ENCODE data around the gene EDRF1.

EDRF1 gene

GRCh38 chr10:125692196-125692595 lies 27.3 kb upstream of the EDRF1 start:
- H3K27ac ChIP-seq (ENCODE audit: low read depth, low read length, poor library complexity, severe bottlenecking), result no peak overlapping the region
- no peak overlapping the region for H2AFZ ChIP-seq (ENCODE audit: low read length)
- H3K9ac ChIP-seq (ENCODE audit: low read length), result no peak overlapping the region
- peaks cover 4% of the 10 kb centered on the region; the same call in 1 of the 2 replicates for H3K27me3 ChIP-seq (ENCODE audit: insufficient read depth, low read length)
- H3K4me2 ChIP-seq (ENCODE audit: low read length), result no peak overlapping the region
- H4K20me1 ChIP-seq (ENCODE audit: insufficient read depth, low read length), result no peaks in the 10 kb centered on the region
- H3K9me2 ChIP-seq (ENCODE audit: low read depth, low read length), result no peaks in the 10 kb centered on the region
- no peaks in the 10 kb centered on the region for H3K36me3 ChIP-seq (ENCODE audit: insufficient read depth, low read length)
- H3F3A ChIP-seq (ENCODE audit: insufficient read depth, low read length), result no peaks in the 10 kb centered on the region
- no peaks in the 10 kb centered on the region for H3K79me2 ChIP-seq (ENCODE audit: insufficient read depth, low read length)
- no peak for TF ChIP-seq EZH2 (IDR thresholded peaks at IDR 0.05; ENCODE audit: borderline replicate concordance, low read length)
- TF ChIP-seq, protein P1, sequence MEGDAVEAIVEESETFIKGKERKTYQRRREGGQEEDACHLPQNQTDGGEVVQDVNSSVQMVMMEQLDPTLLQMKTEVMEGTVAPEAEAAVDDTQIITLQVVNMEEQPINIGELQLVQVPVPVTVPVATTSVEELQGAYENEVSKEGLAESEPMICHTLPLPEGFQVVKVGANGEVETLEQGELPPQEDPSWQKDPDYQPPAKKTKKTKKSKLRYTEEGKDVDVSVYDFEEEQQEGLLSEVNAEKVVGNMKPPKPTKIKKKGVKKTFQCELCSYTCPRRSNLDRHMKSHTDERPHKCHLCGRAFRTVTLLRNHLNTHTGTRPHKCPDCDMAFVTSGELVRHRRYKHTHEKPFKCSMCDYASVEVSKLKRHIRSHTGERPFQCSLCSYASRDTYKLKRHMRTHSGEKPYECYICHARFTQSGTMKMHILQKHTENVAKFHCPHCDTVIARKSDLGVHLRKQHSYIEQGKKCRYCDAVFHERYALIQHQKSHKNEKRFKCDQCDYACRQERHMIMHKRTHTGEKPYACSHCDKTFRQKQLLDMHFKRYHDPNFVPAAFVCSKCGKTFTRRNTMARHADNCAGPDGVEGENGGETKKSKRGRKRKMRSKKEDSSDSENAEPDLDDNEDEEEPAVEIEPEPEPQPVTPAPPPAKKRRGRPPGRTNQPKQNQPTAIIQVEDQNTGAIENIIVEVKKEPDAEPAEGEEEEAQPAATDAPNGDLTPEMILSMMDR (IDR thresholded peaks at IDR 0.05; ENCODE audit: low read length), result no peak
- H3K4me3 ChIP-seq (ENCODE audit: low read depth, low read length, poor library complexity, severe bottlenecking), result no peak overlapping the region
- H3K4me1 ChIP-seq (ENCODE audit: insufficient read depth, low read length, severe bottlenecking), result no peaks in the 10 kb centered on the region
- H3K9me3 ChIP-seq (ENCODE audit: low read length), result no peaks in the 10 kb centered on the region

- H3K36me3 ChIP-seq (ENCODE audit: insufficient read depth, low read length), result no peaks in the 10 kb centered on the region
- H3K79me2 ChIP-seq (ENCODE audit: insufficient read depth, low read length), result no peaks in the 10 kb centered on the region
- H3K9ac ChIP-seq (ENCODE audit: low read length), result no peak overlapping the region
- H3K27me3 ChIP-seq (ENCODE audit: insufficient read depth, low read length), result peaks cover 4% of the 10 kb centered on the region; the same call in 1 of the 2 replicates
- no peak for TF ChIP-seq EZH2 (IDR thresholded peaks at IDR 0.05; ENCODE audit: borderline replicate concordance, low read length)
- TF ChIP-seq, protein P1 (IDR thresholded peaks at IDR 0.05; ENCODE audit: low read length), result no peak
- H3K4me1 ChIP-seq (ENCODE audit: insufficient read depth, low read length, severe bottlenecking), result no peaks in the 10 kb centered on the region
- H2AFZ ChIP-seq (ENCODE audit: low read length), result no peak overlapping the region
- no peak overlapping the region for H3K4me3 ChIP-seq (ENCODE audit: low read depth, low read length, poor library complexity, severe bottlenecking)
- H3K27ac ChIP-seq (ENCODE audit: low read depth, low read length, poor library complexity, severe bottlenecking), result no peak overlapping the region
- H3K9me2 ChIP-seq (ENCODE audit: low read depth, low read length), result no peaks in the 10 kb centered on the region
- H3K9me3 ChIP-seq (ENCODE audit: low read length), result no peaks in the 10 kb centered on the region
- no peaks in the 10 kb centered on the region for H4K20me1 ChIP-seq (ENCODE audit: insufficient read depth, low read length)
- no peaks in the 10 kb centered on the region for H3F3A ChIP-seq (ENCODE audit: insufficient read depth, low read length)
- no peak overlapping the region for H3K4me2 ChIP-seq (ENCODE audit: low read length)
These were observed 26.6 kb upstream of the EDRF1 start for GRCh38 chr10:125692601-125693523.

DNA sequence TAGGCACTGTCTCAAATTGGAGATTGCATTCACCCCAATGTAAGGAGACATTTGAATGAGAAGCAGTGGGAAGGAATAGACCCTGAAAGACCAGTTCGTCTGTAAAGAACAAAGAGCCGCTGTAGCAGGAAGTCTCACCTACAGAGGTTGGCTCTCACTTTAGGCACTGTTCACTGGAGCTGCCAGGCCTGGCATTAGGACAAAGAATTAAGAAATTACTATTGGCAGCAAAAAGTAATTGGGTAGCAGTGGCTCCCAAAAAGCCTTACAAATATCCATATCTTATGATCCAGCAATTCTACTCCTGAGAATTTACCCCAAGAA lies 26.0 kb upstream of the EDRF1 start:
- TF ChIP-seq, protein P1 (IDR thresholded peaks at IDR 0.05; ENCODE audit: low read length), result no peak
- no peak for TF ChIP-seq EZH2 (IDR thresholded peaks at IDR 0.05; ENCODE audit: borderline replicate concordance, low read length)
- Histone ChIP-seq H3K27ac (ENCODE audit: low read depth, low read length, poor library complexity, severe bottlenecking) (no peak overlapping the region), H3K4me1 (ENCODE audit: insufficient read depth, low read length, severe bottlenecking) (no peaks in the 10 kb centered on the region), H3K4me3 (ENCODE audit: low read depth, low read length, poor library complexity, severe bottlenecking) (no peak overlapping the region), H3K9ac (ENCODE audit: low read length) (no peak overlapping the region), H3K27me3 (ENCODE audit: insufficient read depth, low read length) (peaks cover 4% of the 10 kb centered on the region; the same call in 1 of the 2 replicates), H3K79me2 (ENCODE audit: insufficient read depth, low read length) (no peaks in the 10 kb centered on the region), H3K9me3 (ENCODE audit: low read length) (no peaks in the 10 kb centered on the region), H4K20me1 (ENCODE audit: insufficient read depth, low read length) (no peaks in the 10 kb centered on the region), H3K4me2 (ENCODE audit: low read length) (no peak overlapping the region), H3F3A (ENCODE audit: insufficient read depth, low read length) (no peaks in the 10 kb centered on the region), H3K36me3 (ENCODE audit: insufficient read depth, low read length) (no peaks in the 10 kb centered on the region), H2AFZ (ENCODE audit: low read length) (no peak overlapping the region), H3K9me2 (ENCODE audit: low read depth, low read length) (no peaks in the 10 kb centered on the region)

All from OCI-LY1 (cell line).